HL-60 (cell line): ENCODE data around the gene OR2J1.

Experiments used
- GABPA ChIP-seq: IDR thresholded peaks from 2 replicates; pipeline ENCODE4 v1.6.1; 2012; ENCODE audit warnings: low read depth
- POLR2AphosphoS5 ChIP-seq: IDR thresholded peaks from 2 replicates; pipeline ENCODE4 v1.6.1; 2012; ENCODE audit warnings: low read depth
- TF ChIP-seq, protein P1 (sequence below): IDR thresholded peaks from one replicate; pipeline ENCODE4 v1.5.1; 2011; ENCODE audit warnings: low read length, control low read depth, inconsistent platforms; ENCODE audit not compliant: insufficient read depth
- TF ChIP-seq, protein P2 (sequence below): IDR thresholded peaks from 2 replicates; pipeline ENCODE4 v1.6.1; 2012; ENCODE audit warnings: low read depth; ENCODE audit not compliant: insufficient replicate concordance

DNA sequence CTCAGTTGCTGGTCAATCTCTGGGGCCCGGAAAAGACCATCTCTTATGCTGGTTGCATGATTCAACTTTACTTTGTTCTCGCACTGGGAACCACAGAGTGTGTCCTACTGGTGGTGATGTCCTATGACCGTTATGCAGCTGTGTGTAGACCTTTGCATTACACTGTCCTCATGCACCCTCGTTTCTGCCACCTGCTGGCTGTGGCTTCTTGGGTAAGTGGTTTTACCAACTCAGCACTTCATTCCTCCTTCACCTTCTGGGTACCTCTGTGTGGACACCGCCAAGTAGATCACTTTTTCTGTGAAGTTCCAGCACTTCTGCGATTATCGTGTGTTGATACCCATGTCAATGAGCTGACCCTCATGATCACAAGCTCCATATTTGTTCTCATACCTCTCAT is 12.8 kb downstream of the OR2J1 start:
- TF ChIP-seq, protein P1, sequence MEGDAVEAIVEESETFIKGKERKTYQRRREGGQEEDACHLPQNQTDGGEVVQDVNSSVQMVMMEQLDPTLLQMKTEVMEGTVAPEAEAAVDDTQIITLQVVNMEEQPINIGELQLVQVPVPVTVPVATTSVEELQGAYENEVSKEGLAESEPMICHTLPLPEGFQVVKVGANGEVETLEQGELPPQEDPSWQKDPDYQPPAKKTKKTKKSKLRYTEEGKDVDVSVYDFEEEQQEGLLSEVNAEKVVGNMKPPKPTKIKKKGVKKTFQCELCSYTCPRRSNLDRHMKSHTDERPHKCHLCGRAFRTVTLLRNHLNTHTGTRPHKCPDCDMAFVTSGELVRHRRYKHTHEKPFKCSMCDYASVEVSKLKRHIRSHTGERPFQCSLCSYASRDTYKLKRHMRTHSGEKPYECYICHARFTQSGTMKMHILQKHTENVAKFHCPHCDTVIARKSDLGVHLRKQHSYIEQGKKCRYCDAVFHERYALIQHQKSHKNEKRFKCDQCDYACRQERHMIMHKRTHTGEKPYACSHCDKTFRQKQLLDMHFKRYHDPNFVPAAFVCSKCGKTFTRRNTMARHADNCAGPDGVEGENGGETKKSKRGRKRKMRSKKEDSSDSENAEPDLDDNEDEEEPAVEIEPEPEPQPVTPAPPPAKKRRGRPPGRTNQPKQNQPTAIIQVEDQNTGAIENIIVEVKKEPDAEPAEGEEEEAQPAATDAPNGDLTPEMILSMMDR, result no peak
- TF ChIP-seq GABPA (no peak), POLR2AphosphoS5 (no peak)
- TF ChIP-seq, protein P2, sequence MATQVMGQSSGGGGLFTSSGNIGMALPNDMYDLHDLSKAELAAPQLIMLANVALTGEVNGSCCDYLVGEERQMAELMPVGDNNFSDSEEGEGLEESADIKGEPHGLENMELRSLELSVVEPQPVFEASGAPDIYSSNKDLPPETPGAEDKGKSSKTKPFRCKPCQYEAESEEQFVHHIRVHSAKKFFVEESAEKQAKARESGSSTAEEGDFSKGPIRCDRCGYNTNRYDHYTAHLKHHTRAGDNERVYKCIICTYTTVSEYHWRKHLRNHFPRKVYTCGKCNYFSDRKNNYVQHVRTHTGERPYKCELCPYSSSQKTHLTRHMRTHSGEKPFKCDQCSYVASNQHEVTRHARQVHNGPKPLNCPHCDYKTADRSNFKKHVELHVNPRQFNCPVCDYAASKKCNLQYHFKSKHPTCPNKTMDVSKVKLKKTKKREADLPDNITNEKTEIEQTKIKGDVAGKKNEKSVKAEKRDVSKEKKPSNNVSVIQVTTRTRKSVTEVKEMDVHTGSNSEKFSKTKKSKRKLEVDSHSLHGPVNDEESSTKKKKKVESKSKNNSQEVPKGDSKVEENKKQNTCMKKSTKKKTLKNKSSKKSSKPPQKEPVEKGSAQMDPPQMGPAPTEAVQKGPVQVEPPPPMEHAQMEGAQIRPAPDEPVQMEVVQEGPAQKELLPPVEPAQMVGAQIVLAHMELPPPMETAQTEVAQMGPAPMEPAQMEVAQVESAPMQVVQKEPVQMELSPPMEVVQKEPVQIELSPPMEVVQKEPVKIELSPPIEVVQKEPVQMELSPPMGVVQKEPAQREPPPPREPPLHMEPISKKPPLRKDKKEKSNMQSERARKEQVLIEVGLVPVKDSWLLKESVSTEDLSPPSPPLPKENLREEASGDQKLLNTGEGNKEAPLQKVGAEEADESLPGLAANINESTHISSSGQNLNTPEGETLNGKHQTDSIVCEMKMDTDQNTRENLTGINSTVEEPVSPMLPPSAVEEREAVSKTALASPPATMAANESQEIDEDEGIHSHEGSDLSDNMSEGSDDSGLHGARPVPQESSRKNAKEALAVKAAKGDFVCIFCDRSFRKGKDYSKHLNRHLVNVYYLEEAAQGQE, result no peak
